ENCODE results near the gene SMAD2.
"Not testable (repeated sequence)": the region's sequence is repeated elsewhere in the genome, so short reads cannot be mapped to it uniquely, and the experiment has no call there.

The SMAD2 gene

DNA sequence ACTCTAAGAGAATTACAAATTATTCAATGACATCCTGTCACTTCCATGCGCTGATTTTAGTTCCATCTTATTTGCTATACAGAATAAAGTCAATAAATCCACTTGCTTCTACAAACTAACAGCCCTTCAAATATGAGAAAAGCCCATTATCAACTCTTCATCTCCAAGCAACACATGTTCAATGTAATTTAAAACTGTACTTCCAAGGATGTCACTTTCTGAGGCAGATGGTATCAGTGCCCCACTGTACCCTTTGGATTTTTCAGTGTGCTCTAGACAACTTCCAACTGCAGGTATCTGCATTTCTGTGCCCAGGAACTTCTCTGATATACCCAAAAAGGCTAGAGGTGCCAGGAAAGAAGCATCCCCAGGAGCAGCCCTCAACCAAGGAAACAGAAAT lies 87.6 kb downstream of the SMAD2 start:
- no peak for DNase-seq (ENCODE audit: low spot score)

DNA sequence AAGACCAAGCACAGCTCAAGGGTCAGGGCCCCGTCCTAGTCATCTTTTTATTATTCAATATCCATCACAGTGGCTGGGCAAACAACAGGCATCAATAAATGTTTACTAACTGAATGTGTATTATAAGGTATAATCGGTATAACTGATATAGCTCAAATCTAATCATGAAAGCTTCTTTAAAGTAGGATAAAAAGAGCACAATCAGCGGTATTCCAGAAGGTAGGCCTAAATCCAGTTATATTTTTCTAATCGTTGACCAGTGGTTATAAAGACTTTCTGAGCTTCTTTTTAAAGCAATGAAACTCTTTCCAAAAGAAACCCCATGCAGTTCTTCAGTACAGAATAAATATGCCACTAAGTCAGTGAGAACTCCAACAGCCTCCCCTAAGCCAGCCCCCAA lies 92.1 kb downstream of the SMAD2 start:
- DNase-seq (ENCODE audit: low spot score) = no peak

DNA sequence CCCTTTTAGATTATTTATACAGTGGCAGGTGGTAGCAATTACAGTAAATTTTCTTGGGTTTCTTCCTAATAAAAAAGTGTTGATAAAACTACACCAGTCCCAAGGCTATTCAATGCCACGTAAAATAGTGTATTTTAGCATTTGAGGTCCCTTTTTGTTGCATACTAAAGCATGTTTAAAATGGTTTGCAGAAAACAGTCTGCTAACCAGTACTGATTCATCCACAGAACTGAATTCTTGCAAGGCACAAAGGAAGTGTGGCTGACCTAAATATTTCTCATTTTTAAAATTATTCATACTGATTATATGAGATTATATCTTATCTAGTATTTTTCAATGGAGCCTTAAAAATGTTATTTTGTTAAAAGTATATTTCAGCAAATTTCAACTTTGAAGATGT lies 98.1 kb downstream of the SMAD2 start:
- no peak for DNase-seq (ENCODE audit: low spot score)

DNA sequence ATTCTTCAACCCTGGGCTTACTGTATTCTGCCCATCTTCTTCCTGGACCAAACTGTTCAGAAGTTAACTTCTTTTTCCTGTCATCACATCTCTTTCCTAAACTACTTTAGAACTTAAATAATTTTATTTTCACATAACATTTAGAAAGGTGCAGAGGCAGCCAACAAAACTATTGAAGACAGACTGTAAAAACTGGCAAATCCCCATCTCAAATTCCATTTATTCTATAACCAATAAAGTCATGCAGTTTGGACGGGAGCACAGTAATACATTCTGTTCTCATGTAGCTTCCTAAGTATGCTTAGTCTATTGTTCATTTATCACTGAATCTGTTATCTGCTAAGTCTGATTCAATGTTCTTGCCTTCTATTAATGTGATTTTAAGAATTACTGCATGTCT lies 99.1 kb downstream of the SMAD2 start:
- DNase-seq (ENCODE audit: low spot score) = no peak

DNA sequence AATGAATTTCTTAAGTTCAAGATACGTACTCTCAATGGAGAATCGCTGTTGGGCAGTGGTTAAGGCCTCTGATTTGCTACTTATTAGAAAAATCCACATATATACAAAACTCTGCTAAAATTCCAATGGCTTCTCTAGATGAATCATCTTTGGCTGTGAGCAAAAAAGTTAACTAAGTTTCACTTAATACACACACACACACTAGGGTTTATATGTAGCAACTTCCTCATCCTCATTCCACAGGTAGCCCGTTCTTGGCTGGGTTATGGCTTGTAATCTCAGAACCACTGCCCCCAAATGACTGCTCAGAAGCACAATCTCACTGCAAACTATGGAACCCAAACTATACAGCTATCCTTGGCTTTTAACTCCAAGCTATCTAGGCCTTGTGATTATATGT lies 99.7 kb downstream of the SMAD2 start:
- no peak for DNase-seq (ENCODE audit: low spot score)

DNA sequence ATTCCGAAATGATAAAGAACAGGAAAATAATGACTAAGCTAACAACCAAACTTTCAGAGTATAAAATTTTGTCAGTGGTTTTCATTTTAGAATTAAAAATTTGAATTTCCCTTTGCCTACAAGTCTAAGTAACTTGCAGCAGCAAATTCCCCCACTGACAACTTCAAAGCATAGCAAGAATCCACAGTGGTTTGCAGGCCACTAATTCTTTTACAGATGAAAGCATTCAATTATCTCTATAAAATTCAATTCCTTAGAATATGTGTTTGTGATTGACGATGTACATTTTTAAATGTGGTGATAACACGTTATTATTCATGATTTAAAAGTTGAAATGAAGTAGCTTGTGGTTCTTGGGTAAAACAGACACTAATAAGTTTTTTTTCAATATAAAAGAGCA lies 100.6 kb downstream of the SMAD2 start:
- DNase-seq (ENCODE audit: low spot score) = no peak

DNA sequence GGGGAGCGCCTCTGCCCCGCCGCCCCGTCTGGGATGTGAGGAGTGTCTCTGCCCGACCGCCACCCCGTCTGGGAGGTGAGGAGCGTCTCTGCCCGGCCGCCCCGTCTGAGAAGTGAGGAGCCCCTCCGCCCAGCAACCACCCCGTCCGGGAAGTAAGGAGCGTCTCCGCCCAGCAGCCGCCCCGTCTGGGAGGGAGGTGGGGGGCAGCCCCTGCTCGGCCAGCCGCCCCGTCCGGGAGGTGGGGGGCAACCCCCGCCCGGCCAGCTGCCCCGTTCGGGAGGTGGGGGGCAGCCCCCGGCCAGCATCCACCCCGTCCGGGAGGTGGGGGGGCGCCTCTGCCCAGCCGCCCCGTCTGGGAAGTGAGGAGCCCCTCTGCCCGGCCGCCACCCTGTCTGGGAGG lies 102.4 kb downstream of the SMAD2 start:
- DNase-seq (ENCODE audit: low spot score) = not testable (repeated sequence)

DNA sequence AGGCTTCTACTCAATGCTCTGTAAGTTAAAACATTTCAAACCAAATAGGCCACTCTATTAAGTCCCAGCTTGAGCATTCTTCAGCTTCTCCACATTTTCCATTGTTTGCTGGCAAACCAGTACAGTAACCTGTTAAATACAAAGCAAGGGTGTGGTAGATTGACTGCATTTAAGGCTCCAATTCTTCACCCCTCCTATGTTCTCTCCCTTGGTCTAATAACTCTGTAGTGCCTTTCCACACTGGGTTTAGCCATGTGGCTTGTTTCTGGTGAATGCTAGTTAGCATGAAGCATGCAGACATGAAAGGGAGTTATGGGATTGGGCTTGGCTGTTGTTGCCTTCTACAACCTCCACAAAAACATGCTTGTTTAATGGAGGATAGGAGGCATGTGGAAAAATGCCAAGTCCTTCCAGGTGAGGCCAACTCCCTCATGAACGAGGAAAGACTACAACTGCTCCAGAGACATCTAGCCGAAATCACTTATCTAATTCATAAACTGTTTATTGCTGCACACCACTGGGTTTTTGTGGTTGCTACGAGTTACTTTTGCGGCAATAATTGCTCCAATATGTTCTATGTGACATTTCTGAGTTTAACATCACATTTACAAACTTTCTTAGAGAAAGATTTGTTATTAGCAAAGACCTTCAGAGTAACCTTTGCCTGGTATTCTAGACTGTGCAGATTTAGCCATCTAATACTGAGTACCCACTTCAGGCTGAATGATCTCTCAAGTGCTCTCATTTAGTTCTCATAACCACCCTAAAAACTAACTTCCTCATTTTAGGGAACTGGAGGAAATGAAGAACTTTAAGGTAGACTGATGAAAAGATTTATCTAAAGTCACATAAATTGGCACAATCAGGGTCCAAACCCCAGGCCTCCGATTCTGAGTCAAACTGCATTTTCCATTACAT lies 104.0 kb downstream of the SMAD2 start:
- no peak for DNase-seq (ENCODE audit: low spot score)

DNA sequence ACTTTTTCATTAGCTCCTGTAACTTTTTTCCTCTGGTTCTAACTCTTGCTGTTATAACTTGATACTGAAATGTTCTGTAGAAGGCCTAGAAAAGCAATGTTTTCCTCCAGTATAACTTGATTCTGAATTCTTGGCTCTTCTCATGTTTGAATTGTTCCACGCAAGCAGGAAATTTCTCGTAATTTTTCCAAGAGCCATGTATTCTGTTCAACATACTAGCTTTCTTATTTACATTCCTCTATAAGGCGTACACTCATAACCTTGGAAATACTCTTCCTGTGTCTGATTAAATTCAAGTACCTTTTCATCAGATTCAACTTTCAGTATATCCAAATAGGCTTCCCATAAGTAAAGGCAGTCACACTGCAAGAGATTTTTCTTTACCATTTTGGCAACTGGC lies 109.1 kb downstream of the SMAD2 start:
- no peak for DNase-seq (ENCODE audit: low spot score)

DNA sequence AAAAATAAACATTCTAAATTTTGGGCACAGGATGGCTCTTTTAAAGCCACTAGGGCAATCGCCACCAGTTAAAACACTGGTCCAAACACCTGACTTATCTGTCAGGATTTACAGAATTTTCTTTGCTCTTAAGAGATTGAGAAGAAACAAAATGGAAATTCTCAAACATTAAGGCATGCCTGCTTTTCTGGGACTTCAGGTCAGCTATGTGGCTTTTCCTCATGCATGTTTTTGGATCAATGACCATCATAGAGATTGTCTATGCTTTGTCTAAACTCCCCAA lies 112.7 kb downstream of the SMAD2 start:
- no peak for DNase-seq (ENCODE audit: low spot score)

DNA sequence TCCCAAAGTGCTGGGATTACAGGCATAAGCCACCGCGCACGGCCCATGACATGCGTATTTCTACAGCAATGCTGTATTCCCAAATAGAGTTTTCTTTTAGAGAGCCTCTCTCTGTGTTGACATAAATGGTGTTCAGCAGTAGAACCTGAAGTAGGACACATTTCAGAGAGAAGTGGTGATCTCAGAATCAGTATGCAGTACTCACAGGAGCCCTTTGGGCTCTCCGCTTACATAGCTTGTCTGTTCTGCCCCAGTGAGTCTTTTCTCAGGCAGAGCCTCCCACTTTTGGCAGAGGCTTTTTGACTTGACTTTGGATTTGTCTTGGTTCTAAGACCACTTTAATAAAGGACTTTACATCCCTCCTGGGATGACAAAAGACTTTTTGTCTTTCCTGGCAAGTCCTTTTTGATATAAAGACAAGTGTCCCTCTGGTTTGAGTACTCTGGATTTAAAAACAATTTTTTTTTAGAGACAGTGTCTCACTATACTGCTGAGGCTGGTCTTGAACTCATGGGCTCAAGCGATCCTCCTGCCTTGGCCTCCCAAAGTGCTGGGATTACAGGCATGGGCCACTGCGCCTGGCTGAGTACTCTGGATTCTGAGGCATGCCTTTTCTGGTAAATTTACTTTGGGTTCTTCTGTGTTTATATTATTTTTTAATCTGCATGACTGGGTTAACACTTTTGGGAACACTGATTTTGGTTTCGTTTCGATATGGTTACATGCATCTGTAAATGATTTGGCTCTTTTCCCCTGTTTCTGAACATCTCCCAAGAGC lies 113.3 kb downstream of the SMAD2 start:
- no peak for DNase-seq (ENCODE audit: low spot score)

DNA sequence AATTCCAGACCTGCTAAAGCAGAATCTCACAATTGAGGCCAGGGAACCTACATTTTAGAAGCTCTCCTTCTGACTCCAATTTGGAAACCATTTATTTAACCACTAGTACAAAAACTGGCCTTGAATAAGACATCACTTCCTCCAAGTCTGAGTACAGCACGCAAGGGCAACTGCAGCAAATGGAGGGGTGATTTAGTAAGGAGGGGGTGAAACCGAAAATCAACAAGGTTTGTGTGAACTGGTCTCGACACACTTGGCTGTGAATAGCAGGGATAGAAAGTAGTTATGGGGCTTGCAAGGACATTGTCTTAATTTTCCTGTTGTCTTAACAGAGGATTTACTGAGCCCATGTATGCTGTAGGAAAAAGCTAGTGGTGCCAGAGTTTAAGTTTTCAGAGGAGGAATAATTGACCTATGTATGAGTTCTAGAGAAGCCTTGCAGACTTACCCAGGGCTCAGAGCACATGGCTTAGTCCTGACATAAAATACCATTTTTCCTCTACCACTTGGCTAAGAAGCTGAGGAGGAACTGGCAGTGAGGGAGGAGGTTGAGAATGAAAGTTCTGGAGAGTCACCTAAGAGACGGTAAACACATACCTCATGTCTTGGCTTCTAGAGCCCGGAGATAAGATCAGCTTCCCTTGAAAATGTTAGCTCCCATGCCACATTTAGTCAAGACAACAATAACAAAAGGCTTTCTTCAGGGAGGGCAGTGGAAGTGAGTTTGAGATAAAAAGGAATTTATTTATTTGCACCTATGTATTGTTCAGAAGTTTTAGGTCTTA lies 114.8 kb downstream of the SMAD2 start:
- no peak for DNase-seq (ENCODE audit: low spot score)

DNA sequence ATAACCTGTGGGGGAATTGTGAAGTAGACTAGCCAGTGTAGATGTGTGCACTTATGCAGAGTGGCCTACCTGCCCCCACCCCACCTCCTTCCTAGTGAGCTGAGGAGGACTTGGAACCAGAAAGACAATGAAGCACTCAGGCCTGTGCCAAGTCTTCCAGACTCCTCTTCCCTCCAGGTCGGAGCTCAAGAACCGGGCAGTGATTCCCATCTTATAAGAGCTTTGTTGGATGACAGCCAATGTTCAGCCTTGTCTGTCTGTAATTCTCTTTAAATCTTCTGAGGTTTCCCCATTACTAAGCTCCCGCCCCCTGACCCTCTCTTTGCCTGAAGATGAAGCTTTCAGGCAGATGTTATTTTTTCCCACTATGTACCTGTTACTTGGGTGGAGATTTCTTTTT lies 121.0 kb downstream of the SMAD2 start:
- no peak for DNase-seq (ENCODE audit: low spot score)

DNA sequence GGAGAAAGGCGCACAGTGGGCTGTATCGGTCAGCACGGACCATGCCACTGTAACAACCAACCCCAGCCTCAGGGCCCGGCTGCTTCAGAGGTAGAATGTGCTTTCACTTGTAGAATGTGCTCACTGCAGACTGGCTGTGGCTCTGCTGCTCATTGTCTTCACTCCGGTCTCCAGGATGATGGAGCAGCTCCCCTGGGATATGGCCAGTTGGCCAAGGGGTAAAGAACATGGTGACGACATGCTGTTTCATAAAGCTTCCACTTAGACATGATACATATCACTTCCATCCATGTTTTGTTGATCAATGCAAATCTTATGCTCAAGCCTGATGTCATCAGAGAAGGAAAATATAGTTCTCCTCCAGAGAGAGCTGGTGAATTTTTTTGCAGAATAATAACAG lies 127.7 kb downstream of the SMAD2 start:
- DNase-seq (ENCODE audit: low spot score) = no peak

DNA sequence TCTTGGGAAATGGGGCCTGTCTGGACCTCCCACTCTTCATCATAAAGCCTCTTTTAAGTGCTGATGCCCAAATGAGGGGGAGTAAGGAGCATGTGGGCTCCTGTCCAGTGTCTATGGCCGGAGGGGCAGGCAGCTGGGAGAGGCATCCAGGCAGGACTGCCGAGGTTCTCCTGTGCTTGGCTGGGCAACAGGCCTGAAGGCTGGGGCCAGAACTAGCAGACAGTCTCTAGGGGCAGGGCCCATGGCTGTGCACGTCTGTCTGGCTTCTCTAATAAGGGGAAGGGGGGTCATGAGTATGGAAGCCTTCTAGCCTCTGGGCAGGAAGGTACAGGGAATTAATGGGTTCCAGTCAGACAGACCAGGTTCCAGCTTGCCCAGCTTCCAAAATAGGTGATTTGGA lies 128.6 kb downstream of the SMAD2 start:
- no peak for DNase-seq (ENCODE audit: low spot score)

DNA sequence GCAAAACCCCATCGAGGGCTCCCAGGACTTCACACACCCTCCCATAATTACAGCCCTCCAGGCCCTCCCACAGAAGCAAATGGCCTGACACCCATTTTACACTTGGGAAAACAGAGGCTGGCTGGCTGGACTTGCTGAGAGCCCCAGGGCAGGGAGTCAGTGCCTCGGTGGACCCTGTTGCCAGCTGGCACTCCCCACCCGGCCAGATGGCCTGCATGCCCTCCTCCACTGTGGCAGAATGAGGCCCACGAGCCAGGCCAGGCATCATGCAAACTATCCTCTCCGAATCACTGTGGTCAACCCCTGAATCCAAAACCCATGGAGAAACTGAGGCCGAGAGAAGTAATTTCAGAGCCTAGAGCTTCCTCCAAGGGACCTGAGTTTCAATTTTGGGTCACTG lies 129.7 kb downstream of the SMAD2 start:
- no peak for DNase-seq (ENCODE audit: low spot score)

DNA sequence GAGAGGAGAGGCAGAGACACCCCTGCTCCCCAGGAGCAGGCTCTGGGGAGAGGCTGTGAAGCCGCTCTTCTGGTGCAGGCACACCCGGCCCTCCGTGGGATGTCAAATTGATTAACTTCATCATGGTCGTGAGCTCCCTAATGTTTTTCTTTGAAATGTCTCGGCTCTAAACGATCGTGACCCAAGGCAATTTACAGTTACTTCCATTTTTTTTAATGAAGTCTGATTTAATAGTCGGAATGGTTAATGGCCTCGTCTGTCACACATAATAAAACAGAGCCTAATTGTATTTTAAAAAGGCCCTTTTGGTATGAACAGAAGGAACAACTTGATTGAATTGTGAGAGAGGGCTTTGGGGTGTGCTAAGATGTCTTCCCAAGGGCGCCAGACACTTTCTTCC lies 130.2 kb downstream of the SMAD2 start:
- no peak for DNase-seq (ENCODE audit: low spot score)

DNA sequence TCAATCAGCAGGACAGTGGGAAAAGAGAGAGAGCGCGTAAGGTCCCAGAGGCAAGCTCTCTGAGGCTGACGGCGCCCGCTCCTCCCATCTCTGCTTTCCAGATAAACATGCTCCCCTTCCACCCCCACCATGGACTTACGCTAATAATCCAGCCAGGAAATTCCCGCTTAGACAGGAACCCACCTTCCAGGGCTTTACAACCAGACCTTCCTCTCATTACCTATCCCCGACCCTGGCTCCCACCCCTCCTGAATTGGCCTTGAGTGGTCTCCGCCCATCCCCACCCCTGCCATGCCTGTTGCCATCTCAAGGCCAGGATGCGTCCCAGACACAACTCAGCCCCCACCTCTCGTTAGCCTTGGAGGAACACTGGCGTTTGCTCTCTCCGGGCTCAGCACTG lies 131.1 kb downstream of the SMAD2 start:
- no peak for DNase-seq (ENCODE audit: low spot score)

DNA sequence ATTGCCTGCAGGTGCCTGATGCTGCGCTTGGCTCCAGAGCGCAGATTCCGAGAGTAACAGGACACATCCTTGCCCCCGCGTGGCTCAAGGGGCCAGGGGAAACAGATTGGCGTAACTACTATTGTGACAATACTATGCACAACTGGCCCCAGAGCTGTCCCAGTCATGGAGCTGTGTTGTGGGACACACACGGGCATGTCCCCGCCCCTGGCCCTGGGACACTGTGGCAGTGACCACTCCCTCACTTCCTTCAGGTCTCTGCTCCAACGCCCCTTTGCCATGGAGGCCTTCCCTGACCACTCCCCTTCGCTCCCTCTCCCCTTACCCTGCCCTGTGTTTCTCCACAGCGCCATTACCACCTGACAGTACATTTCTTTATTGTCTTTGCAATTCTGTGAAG lies 132.1 kb downstream of the SMAD2 start:
- DNase-seq (ENCODE audit: low spot score) = no peak

DNA sequence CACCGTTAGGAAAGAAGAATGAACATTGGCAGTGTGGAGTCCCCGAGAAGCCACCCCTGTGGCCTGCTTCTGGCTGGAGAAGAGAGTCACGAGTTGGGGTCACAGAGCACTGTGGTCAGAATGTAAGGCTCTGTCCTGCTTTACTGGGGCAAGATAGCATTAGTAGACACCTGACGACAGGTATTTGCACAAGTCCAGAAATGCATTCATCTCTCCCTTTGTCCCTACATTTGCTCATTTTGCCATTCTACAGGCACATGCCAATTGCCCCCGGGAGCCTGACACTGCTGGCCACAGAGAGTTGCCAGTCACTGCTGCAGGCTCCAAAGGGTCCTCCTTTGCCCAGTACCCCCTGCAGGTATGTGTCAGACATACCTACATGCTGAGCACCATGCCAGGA lies 133.3 kb downstream of the SMAD2 start:
- DNase-seq (ENCODE audit: low spot score) = no peak

DNA sequence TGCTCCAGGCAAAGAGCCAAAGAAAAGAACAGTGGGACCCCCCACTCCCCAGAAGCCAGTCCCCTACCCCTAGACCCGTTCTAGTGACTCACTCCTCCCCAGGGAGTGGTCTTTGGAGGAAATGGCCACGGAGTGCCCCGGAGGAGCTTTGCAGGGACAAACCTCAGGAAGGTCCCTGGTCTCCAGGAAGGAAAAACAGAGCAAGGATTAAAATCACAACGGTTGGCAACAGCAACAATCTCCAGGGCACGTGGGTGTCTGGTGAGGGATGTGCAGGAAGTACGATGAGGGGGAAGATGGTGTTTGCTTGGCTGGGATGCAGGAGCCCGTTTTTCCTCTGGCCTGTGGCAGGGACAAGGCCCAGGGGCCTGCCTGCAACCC lies 135.0 kb downstream of the SMAD2 start:
- no peak for DNase-seq (ENCODE audit: low spot score)

DNA sequence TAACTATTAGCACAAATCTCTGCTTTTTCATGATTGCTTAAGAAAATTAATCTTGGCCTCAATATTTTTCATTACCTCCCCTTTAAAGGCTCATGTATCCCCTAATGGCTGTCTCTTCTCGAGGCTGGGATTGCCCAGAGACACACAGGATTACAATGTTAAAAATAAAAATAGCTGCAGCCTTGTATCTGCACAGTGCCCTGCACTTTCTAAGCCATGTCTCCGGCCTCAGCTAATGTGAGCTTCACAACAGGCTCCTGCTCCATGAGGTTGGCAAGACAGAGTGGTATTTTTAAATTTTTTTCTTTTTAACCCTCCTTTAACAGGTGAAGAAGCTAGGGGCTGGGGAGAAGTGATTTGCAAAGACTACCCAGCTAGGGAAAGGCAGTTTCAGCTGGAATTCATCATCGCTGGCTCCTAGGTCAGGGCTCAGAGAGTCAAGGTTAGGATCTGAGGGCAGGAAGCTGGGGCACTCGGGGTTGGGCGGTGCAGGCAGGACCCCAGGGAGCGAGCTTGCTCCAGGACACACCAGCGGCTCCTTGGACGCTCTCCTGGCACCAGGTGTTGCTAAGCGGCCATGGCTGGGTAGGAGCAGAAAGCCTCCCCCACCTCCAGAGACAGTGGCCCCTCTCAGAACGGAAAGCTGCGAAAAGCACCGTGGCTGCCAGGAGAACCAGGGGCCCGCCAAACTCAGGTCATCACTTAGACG lies 135.6 kb downstream of the SMAD2 start:
- DNase-seq (ENCODE audit: low spot score) = no peak

All from AG08396 (cell line).